Thyroid gland (tissue), 4 donors: ENCODE data around the gene IMMP1L.

Experiments
- CTCF ChIP-seq, 6 experiments: fragments of 200-600 bp in 3 of 6; fragments of 450-650 bp in 3 of 6; sonication (generic) in 3 of 6; IDR thresholded peaks; one replicate each; pipeline ENCODE4 v1.5.1; 2016 to 2019; ENCODE audit warnings: antibody characterized with exemption in 6 of 6, mild to moderate bottlenecking in 2 of 6, inconsistent platforms in 1 of 6, moderate library complexity in 1 of 6
- POLR2A ChIP-seq, 2 donors: fragments of 450-650 bp; IDR thresholded peaks; one replicate each; pipeline ENCODE4 v1.6.1; 2017; ENCODE audit warnings: antibody characterized with exemption in 2 of 2, mild to moderate bottlenecking in 2 of 2, moderate library complexity in 1 of 2

GRCh38 chr11:31542862-31543261, 33.4 kb upstream of the IMMP1L start:
- TF ChIP-seq POLR2A (IDR thresholded peaks at IDR 0.05), result no peak
- no peak for TF ChIP-seq CTCF (IDR thresholded peaks at IDR 0.05)
